ENCODE data around the gene RNF157. TPM values are rescaled to one million over a fixed set of nuclear protein-coding genes. Genes with fewer than 3 reads are reported as not detected.

The RNF157 gene
- total and polyA plus RNA-seq, 2 of the 13 experiments (the other 11 are each of a cell fraction or from before 2014, with no cell fraction given) = 0.44 to 1.5 TPM

DNA sequence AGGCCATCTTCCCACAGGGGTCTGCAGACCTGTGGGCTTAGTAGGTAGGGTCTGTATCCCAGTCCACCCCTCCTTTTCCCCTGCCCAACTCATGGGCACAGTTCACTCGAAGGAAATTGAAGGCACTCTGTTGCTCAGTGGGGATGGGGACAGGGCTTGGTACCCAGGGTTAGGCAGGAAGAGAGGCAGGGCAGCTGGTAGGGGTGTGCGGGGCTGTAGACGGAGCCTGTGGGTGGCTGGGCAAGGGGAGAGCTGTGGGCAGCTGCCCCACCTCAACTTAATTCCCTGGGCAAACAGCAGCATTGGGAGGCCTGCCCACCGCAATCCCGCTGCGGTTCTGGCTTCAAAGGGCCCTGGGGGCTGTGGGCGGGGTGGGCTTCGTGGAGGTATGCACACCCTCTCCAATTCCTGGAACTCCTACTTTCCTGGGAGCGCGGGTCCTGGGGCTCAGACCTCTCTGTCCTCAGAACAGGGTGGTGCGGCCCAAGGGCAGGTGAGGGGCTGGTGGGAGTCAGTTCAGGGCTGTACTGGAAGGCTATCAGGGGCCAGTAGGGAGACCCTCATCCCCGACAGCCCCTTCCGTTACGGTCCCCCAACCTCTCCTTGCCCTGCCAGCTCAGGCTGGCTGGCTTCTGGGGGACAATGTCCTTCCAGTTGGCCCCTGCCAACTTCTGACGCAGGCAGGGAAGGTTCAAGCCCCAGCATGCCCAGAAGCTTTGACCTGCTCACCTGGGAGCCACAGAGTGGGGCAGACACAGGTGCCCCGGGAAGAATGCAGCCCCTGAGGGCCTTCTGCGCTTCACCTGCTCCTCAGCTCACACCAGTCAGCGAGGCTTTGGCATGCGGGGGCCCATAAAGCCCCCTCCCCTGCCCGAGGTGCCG lies 108.4 kb downstream of the RNF157 start:
- Histone ChIP-seq H4K20me1 (ENCODE audit: insufficient read depth, low read length) (no peaks in the 10 kb centered on the region), H3K79me2 (ENCODE audit: insufficient read depth, low read length) (no peaks in the 10 kb centered on the region), H3K9ac (ENCODE audit: insufficient read depth, low read depth, low read length) (peak overlapping the region; percentile 30), H3K27ac (ENCODE audit: extremely low read length, insufficient read depth, low read length) (no peak overlapping the region), H3K4me3 (replicated peaks in 1 of 3; ENCODE audit: insufficient read depth in 1 of 3, low read depth in 2 of 3, low read length in 3 of 3) (peak overlapping the region; percentile 7 to 68 (median 34); a peak in 5 of 6 replicates), H2AFZ (ENCODE audit: low read length) (no peak overlapping the region), H3K9me3 (ENCODE audit: low read length) (no peaks in the 10 kb centered on the region), H3K27me3 (ENCODE audit: control insufficient read depth in 1 of 2, insufficient read depth in 2 of 2, low read length in 2 of 2) (no peaks in the 10 kb centered on the region; a peak in 2 of 5 replicates), H3K36me3 (replicated peaks in 1 of 2; ENCODE audit: control insufficient read depth in 1 of 2, insufficient read depth in 2 of 2, low read length in 2 of 2) (no peaks in the 10 kb centered on the region), H3K4me1 (ENCODE audit: insufficient read depth, low read length) (peaks cover 69% of the 10 kb centered on the region), H3K4me2 (ENCODE audit: low read depth, low read length) (peak overlapping the region; percentile 86)
- DNase-seq (ENCODE audit: low spot score) (peak; percentile 71), ATAC-seq (peak; percentile 36), FAIRE-seq (no peak)
- CTCF ChIA-PET (ENCODE audit: low intra/inter-chr PET ratio, low total read pairs) = no interaction called here
- in situ Hi-C loops (cut with HindIII; ENCODE audit: extremely low pct_ligation_motif_present, low pct_unique_long_range_greater_than_20kb) = no loop called here
- BruUV-seq (replicated peaks) = no TSS peak
- WGBS (ENCODE audit: low lambda C conversion rate) = 7% methylated on average over 13 of the region's 21 CpGs
- intact Hi-C loops (cut with micrococcal nuclease; ENCODE audit: unreplicated experiment) = no loop called here
- POLR2A ChIA-PET = interaction anchor here (0.6 to 2.9 kb wide), 8 partner anchors 8 to 136 kb away, joined by 3 to 11 read pairs (median 5); partner anchors contain the start of gene FOXJ1
- TF ChIP-seq ZBTB38 (CRISPR knock-in tag; IDR thresholded peaks at IDR 0.05) (0 out of 2 replicates have a peak, but pooled peaks have one; percentile 24), ZNF329 (CRISPR knock-in tag; IDR thresholded peaks at IDR 0.05; ENCODE audit: low read depth) (no peak), ZNF367 (CRISPR knock-in tag; IDR thresholded peaks at IDR 0.05; ENCODE audit: borderline replicate concordance) (0 out of 2 replicates have a peak, but pooled peaks have one; percentile 17), HDAC1 (CRISPR knock-in tag; IDR thresholded peaks at IDR 0.05) (0 out of 2 replicates have a peak, but pooled peaks have one; percentile 35), BHLHE40 (IDR thresholded peaks at IDR 0.05; ENCODE audit: low read length) (no peak), HDAC2 (CRISPR knock-in tag; IDR thresholded peaks at IDR 0.05) (0 out of 2 replicates have a peak, but pooled peaks have one; percentile 29), ZNF343 (CRISPR knock-in tag; IDR thresholded peaks at IDR 0.05) (0 out of 2 replicates have a peak, but pooled peaks have one; percentile 21), ZNF724P (CRISPR knock-in tag; IDR thresholded peaks at IDR 0.05; ENCODE audit: borderline replicate concordance) (no peak), ZNF572 (CRISPR knock-in tag; IDR thresholded peaks at IDR 0.05) (peak; percentile 72; the same call in 1 of the 2 replicates), KDM3A (CRISPR knock-in tag; IDR thresholded peaks at IDR 0.05; ENCODE audit: low read depth) (no peak), SOX6 (IDR thresholded peaks at IDR 0.05) (no peak), SOX6 (CRISPR knock-in tag; IDR thresholded peaks at IDR 0.05) (peak; percentile 18; the same call in 1 of the 2 replicates)
- TF ChIP-seq, protein P1, sequence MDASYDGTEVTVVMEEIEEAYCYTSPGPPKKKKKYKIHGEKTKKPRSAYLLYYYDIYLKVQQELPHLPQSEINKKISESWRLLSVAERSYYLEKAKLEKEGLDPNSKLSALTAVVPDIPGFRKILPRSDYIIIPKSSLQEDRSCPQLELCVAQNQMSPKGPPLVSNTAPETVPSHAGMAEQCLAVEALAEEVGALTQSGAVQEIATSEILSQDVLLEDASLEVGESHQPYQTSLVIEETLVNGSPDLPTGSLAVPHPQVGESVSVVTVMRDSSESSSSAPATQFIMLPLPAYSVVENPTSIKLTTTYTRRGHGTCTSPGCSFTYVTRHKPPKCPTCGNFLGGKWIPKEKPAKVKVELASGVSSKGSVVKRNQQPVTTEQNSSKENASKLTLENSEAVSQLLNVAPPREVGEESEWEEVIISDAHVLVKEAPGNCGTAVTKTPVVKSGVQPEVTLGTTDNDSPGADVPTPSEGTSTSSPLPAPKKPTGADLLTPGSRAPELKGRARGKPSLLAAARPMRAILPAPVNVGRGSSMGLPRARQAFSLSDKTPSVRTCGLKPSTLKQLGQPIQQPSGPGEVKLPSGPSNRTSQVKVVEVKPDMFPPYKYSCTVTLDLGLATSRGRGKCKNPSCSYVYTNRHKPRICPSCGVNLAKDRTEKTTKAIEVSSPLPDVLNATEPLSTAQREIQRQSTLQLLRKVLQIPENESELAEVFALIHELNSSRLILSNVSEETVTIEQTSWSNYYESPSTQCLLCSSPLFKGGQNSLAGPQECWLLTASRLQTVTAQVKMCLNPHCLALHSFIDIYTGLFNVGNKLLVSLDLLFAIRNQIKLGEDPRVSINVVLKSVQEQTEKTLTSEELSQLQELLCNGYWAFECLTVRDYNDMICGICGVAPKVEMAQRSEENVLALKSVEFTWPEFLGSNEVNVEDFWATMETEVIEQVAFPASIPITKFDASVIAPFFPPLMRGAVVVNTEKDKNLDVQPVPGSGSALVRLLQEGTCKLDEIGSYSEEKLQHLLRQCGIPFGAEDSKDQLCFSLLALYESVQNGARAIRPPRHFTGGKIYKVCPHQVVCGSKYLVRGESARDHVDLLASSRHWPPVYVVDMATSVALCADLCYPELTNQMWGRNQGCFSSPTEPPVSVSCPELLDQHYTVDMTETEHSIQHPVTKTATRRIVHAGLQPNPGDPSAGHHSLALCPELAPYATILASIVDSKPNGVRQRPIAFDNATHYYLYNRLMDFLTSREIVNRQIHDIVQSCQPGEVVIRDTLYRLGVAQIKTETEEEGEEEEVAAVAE (CRISPR knock-in tag; IDR thresholded peaks at IDR 0.05; ENCODE audit: borderline replicate concordance) = no peak
- TF ChIP-seq, protein P2, sequence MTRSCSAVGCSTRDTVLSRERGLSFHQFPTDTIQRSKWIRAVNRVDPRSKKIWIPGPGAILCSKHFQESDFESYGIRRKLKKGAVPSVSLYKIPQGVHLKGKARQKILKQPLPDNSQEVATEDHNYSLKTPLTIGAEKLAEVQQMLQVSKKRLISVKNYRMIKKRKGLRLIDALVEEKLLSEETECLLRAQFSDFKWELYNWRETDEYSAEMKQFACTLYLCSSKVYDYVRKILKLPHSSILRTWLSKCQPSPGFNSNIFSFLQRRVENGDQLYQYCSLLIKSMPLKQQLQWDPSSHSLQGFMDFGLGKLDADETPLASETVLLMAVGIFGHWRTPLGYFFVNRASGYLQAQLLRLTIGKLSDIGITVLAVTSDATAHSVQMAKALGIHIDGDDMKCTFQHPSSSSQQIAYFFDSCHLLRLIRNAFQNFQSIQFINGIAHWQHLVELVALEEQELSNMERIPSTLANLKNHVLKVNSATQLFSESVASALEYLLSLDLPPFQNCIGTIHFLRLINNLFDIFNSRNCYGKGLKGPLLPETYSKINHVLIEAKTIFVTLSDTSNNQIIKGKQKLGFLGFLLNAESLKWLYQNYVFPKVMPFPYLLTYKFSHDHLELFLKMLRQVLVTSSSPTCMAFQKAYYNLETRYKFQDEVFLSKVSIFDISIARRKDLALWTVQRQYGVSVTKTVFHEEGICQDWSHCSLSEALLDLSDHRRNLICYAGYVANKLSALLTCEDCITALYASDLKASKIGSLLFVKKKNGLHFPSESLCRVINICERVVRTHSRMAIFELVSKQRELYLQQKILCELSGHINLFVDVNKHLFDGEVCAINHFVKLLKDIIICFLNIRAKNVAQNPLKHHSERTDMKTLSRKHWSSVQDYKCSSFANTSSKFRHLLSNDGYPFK (CRISPR knock-in tag; IDR thresholded peaks at IDR 0.05; ENCODE audit: borderline replicate concordance) = no peak
- TF ChIP-seq, protein P3, sequence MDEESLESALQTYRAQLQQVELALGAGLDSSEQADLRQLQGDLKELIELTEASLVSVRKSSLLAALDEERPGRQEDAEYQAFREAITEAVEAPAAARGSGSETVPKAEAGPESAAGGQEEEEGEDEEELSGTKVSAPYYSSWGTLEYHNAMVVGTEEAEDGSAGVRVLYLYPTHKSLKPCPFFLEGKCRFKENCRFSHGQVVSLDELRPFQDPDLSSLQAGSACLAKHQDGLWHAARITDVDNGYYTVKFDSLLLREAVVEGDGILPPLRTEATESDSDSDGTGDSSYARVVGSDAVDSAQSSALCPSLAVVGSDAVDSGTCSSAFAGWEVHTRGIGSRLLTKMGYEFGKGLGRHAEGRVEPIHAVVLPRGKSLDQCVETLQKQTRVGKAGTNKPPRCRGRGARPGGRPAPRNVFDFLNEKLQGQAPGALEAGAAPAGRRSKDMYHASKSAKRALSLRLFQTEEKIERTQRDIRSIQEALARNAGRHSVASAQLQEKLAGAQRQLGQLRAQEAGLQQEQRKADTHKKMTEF (CRISPR knock-in tag; IDR thresholded peaks at IDR 0.05) = peak; percentile 6; the same call in 1 of the 2 replicates
